ENCODE results near the gene ERI3. TPM values are rescaled to one million over a fixed set of nuclear protein-coding genes. Genes with fewer than 3 reads are reported as not detected.

The ERI3 gene
- polyA plus RNA-seq, 3 donors, result 26.4 to 35.0 (median 26.6) TPM

GRCh38 chr1:44302541-44302940, 52.5 kb downstream of the ERI3 start:
- intact Hi-C loops (cut with micrococcal nuclease), result no loop called here
- Histone ChIP-seq H3K27me3 (ENCODE audit: control insufficient read depth in 2 of 2, insufficient read depth in 2 of 2, low read length in 2 of 2) (no peaks in the 10 kb centered on the region), H3K27ac (ENCODE audit: low read depth in 1 of 2, low read length in 2 of 2) (no peak overlapping the region), H3K4me2 (replicated peaks; ENCODE audit: extremely low read depth, low read length, poor library complexity, severe bottlenecking) (no peak overlapping the region), H3K9me3 (replicated peaks in 1 of 2; ENCODE audit: control insufficient read depth in 1 of 2, insufficient read depth in 1 of 2, low read length in 2 of 2) (no peaks in the 10 kb centered on the region), H3K4me1 (ENCODE audit: control insufficient read depth in 1 of 2, insufficient read depth in 2 of 2, low read length in 2 of 2) (no peaks in the 10 kb centered on the region), H3K79me2 (ENCODE audit: insufficient read depth, low read length) (no peaks in the 10 kb centered on the region), H2AFZ (ENCODE audit: insufficient read depth, low read depth, low read length, poor library complexity, severe bottlenecking) (no peak overlapping the region), H3K9ac (ENCODE audit: insufficient read depth, low read length, poor library complexity, severe bottlenecking) (no peak overlapping the region), H3K36me3 (replicated peaks in 1 of 2; ENCODE audit: control insufficient read depth in 1 of 2, insufficient read depth in 2 of 2, low read length in 2 of 2) (peaks cover 30 to 87% of the 10 kb centered on the region in 2 donors), H3K4me3 (replicated peaks in 1 of 3; ENCODE audit: low read depth in 2 of 3, low read length in 3 of 3) (no peak overlapping the region), H4K20me1 (ENCODE audit: insufficient read depth, low read length) (no peaks in the 10 kb centered on the region)
- no peak for DNase-seq
- Mint-ChIP-seq H3K27ac (no peak overlapping the region), H3K4me3 (no peak overlapping the region), H3K9me3 (no peaks in the 10 kb centered on the region), H3K27me3 (ENCODE audit: low read depth in 3 of 3) (no peaks in the 10 kb centered on the region), H3K4me1 (peaks cover 10% of the 10 kb centered on the region), H3K36me3 (peaks cover 50 to 67% of the 10 kb centered on the region in 2 donors)
- TF ChIP-seq, protein P1, sequence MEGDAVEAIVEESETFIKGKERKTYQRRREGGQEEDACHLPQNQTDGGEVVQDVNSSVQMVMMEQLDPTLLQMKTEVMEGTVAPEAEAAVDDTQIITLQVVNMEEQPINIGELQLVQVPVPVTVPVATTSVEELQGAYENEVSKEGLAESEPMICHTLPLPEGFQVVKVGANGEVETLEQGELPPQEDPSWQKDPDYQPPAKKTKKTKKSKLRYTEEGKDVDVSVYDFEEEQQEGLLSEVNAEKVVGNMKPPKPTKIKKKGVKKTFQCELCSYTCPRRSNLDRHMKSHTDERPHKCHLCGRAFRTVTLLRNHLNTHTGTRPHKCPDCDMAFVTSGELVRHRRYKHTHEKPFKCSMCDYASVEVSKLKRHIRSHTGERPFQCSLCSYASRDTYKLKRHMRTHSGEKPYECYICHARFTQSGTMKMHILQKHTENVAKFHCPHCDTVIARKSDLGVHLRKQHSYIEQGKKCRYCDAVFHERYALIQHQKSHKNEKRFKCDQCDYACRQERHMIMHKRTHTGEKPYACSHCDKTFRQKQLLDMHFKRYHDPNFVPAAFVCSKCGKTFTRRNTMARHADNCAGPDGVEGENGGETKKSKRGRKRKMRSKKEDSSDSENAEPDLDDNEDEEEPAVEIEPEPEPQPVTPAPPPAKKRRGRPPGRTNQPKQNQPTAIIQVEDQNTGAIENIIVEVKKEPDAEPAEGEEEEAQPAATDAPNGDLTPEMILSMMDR (IDR thresholded peaks at IDR 0.05), result no peak
- WGBS (ENCODE audit: insufficient coverage), result 20% methylated on average over 1 of the region's 6 CpGs

DNA sequence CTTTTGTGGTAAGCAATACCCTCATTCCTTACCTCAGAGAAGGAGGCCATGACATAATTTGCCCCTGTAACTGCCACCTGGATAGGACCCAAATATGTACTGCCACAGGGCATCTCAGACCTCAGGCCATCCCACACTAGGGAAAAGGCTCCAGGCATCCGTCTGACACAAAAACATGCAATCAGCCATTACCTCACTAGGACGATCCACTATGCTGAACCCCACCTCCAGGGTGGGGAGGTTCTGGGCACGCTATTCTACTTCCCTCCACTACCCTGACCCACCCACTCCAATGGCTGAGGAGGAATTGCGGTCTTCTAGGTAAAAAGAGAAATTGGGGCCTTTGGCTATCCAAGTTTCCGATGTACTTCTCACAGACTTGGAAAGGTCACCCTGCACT, 53.6 kb downstream of the ERI3 start:
- H4K20me1 ChIP-seq (ENCODE audit: insufficient read depth, low read length), result no peaks in the 10 kb centered on the region
- DNase-seq, result no peak
- no peak overlapping the region for H2AFZ ChIP-seq (ENCODE audit: insufficient read depth, low read depth, low read length, poor library complexity, severe bottlenecking)
- peaks cover 22 to 87% of the 10 kb centered on the region in 2 donors for H3K36me3 ChIP-seq (replicated peaks in 1 of 2; ENCODE audit: control insufficient read depth in 1 of 2, insufficient read depth in 2 of 2, low read length in 2 of 2)
- H3K79me2 ChIP-seq (ENCODE audit: insufficient read depth, low read length), result no peaks in the 10 kb centered on the region
- no peaks in the 10 kb centered on the region for H3K9me3 Mint-ChIP-seq
- no peaks in the 10 kb centered on the region for H3K9me3 ChIP-seq (replicated peaks in 1 of 2; ENCODE audit: control insufficient read depth in 1 of 2, insufficient read depth in 1 of 2, low read length in 2 of 2)
- no peak overlapping the region for H3K4me3 Mint-ChIP-seq
- peaks cover 48 to 64% of the 10 kb centered on the region in 2 donors for H3K36me3 Mint-ChIP-seq
- H3K4me1 ChIP-seq (ENCODE audit: control insufficient read depth in 1 of 2, insufficient read depth in 2 of 2, low read length in 2 of 2), result no peaks in the 10 kb centered on the region
- H3K4me2 ChIP-seq (replicated peaks; ENCODE audit: extremely low read depth, low read length, poor library complexity, severe bottlenecking), result no peak overlapping the region
- H3K27me3 Mint-ChIP-seq (ENCODE audit: low read depth in 3 of 3), result no peaks in the 10 kb centered on the region
- intact Hi-C loops (cut with micrococcal nuclease), result no loop called here
- no peak overlapping the region for H3K4me3 ChIP-seq (replicated peaks in 1 of 3; ENCODE audit: low read depth in 2 of 3, low read length in 3 of 3)
- no peak overlapping the region for H3K27ac Mint-ChIP-seq
- peaks cover 10% of the 10 kb centered on the region for H3K4me1 Mint-ChIP-seq
- no peak overlapping the region for H3K9ac ChIP-seq (ENCODE audit: insufficient read depth, low read length, poor library complexity, severe bottlenecking)
- no peaks in the 10 kb centered on the region for H3K27me3 ChIP-seq (ENCODE audit: control insufficient read depth in 2 of 2, insufficient read depth in 2 of 2, low read length in 2 of 2)
- H3K27ac ChIP-seq (ENCODE audit: low read depth in 1 of 2, low read length in 2 of 2), result no peak overlapping the region
- no CpG with 5 or more reads among the region's 5 CpGs for WGBS (ENCODE audit: insufficient coverage)
- TF ChIP-seq, protein P1 (IDR thresholded peaks at IDR 0.05), result no peak
